Testis (tissue), 3 donors: ENCODE measurements around the gene MIPEP. TPM values are rescaled to one million over a fixed set of nuclear protein-coding genes. Genes with fewer than 3 reads are reported as not detected.

Experiments
- DNase-seq: peaks from one replicate; pipeline ENCODE4 v3.0.0-alpha.2; 2019
- H3K27ac ChIP-seq, 2 donors: fragments of 200-600 bp; sonication (generic); one replicate each; pipeline ENCODE4 v1.5.1; 2019
- H3K27me3 ChIP-seq: fragments of 200-600 bp; sonication (generic); one replicate; pipeline ENCODE4 v1.5.1; 2019
- H3K36me3 ChIP-seq: fragments of 200-600 bp; sonication (generic); one replicate; pipeline ENCODE4 v1.5.1; 2017; ENCODE audit warnings: low read depth; ENCODE audit errors: missing control alignments
- H3K4me1 ChIP-seq: fragments of 200-600 bp; sonication (generic); one replicate; pipeline ENCODE4 v1.5.1; 2019
- H3K4me3 ChIP-seq, 2 donors: fragments of 200-600 bp; sonication (generic); one replicate each; pipeline ENCODE4 v1.5.1; 2017 to 2019
- H3K9me3 ChIP-seq: fragments of 200-600 bp; sonication (generic); one replicate; pipeline ENCODE4 v1.5.1; 2017
- POLR2A ChIP-seq: fragments of 450-650 bp; IDR thresholded peaks from one replicate; pipeline ENCODE4 v1.6.1; 2017; ENCODE audit warnings: antibody characterized with exemption, mild to moderate bottlenecking, moderate library complexity
- WGBS, 2 donors: methylation state at CpG; one replicate each; pipeline ENCODE4 v1.1.5; 2018; 5-methylcytosine and 5-hydroxymethylcytosine counted together
- intact Hi-C: fragments of 100-400 bp; cut with DNase I; formaldehyde crosslinking; loops from one replicate; pipeline ENCODE4 v1.15.1; 2023; ENCODE audit warnings: low total_unique reads
- polyA plus RNA-seq: library from polyadenylated mRNA; stranded (reverse); fragments of 350-450 nt; fragmentation: Illumina TruSeq; extraction: RNeasy Lipid Tissue Mini Kit (QIAGEN cat#74804); gene quantifications from one replicate; pipeline ENCODE4 v1.2.3, GENCODE V29; 2014; ENCODE audit warnings: low read depth, low replicate concordance; ENCODE audit not compliant: insufficient read depth
- total RNA-seq, 2 donors: library from RNA; depleted of rRNA; stranded (reverse); fragments of >200 nt; gene quantifications; one replicate each; pipeline ENCODE4 v1.2.3, GENCODE V29; 2016
- TF ChIP-seq, protein P1 (sequence below), 3 experiments: fragments of 450-650 bp in 2 of 3; fragments of 200-600 bp in 1 of 3; sonication (generic) in 1 of 3; IDR thresholded peaks; one replicate each; pipeline ENCODE4 v1.5.1; 2016 to 2019; ENCODE audit warnings: antibody characterized with exemption in 3 of 3, mild to moderate bottlenecking in 2 of 3, moderate library complexity in 1 of 3

The MIPEP gene
- total and polyA plus RNA-seq, 3 donors from 2014 or later = 25.7 to 29.4 (median 27.6) TPM

GRCh38 chr13:23752111-23753001 is 136.8 kb downstream of the MIPEP start:
- Histone ChIP-seq H3K27ac (no peak overlapping the region), H3K4me3 (no peak overlapping the region), H3K9me3 (no peaks in the 10 kb centered on the region), H3K4me1 (peaks cover 8% of the 10 kb centered on the region), H3K27me3 (no peaks in the 10 kb centered on the region), H3K36me3 (no peaks in the 10 kb centered on the region)
- 46 to 64% methylated on average over 1 of the region's 1 CpG for WGBS, 2 donors
- intact Hi-C loops = no loop called here
- DNase-seq = no peak
- no peak for TF ChIP-seq POLR2A
- TF ChIP-seq, protein P1, sequence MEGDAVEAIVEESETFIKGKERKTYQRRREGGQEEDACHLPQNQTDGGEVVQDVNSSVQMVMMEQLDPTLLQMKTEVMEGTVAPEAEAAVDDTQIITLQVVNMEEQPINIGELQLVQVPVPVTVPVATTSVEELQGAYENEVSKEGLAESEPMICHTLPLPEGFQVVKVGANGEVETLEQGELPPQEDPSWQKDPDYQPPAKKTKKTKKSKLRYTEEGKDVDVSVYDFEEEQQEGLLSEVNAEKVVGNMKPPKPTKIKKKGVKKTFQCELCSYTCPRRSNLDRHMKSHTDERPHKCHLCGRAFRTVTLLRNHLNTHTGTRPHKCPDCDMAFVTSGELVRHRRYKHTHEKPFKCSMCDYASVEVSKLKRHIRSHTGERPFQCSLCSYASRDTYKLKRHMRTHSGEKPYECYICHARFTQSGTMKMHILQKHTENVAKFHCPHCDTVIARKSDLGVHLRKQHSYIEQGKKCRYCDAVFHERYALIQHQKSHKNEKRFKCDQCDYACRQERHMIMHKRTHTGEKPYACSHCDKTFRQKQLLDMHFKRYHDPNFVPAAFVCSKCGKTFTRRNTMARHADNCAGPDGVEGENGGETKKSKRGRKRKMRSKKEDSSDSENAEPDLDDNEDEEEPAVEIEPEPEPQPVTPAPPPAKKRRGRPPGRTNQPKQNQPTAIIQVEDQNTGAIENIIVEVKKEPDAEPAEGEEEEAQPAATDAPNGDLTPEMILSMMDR (IDR thresholded peaks at IDR 0.05) = no peak

GRCh38 chr13:23751195-23751594 is 138.0 kb downstream of the MIPEP start:
- 95 to 96% methylated on average over 5 of the region's 5 CpGs for WGBS, 2 donors
- Histone ChIP-seq H3K4me1 (peaks cover 8% of the 10 kb centered on the region), H3K9me3 (no peaks in the 10 kb centered on the region), H3K4me3 (no peak overlapping the region), H3K36me3 (no peaks in the 10 kb centered on the region), H3K27me3 (no peaks in the 10 kb centered on the region), H3K27ac (no peak overlapping the region)
- TF ChIP-seq POLR2A = no peak
- TF ChIP-seq, protein P1 (IDR thresholded peaks at IDR 0.05) = no peak
- intact Hi-C loops = no loop called here
- DNase-seq = no peak

DNA sequence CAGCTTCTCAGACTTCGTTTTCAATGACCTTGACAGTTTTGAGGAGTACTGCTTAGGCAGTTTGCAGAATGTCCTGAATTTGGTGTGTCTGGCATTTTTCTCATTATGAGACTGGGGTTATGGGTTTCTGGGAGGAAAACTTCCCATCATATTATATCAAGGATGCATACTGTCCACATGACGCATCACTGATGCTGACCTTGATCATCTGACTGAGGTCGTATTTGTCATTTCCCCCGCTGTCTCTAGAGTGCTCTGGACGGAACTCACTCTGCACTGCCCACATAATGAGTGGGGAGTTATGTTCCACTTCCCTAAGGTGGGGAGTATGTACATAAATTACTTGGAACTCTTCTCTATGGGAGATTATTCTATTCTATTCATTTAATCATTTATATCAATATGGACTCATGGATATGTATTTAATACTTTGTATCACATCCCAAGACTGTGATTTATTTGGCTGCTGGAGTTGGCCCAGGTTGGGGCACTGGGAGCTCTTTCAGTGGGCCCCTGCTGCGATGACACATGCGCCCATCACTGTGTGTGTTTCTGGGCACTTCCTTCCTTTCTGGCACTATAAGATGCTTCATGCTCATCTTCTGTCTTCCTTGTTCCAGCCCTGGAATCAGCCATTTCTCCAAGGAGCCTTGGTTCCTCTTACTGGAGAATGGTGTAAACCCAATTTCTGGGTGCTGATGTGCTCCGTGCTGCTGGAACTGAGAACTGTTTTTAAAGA is 138.6 kb downstream of the MIPEP start:
- no peak for DNase-seq
- Histone ChIP-seq H3K36me3 (no peaks in the 10 kb centered on the region), H3K27ac (no peak overlapping the region), H3K4me1 (peaks cover 8% of the 10 kb centered on the region), H3K4me3 (no peak overlapping the region), H3K27me3 (no peaks in the 10 kb centered on the region), H3K9me3 (no peaks in the 10 kb centered on the region)
- whole genome bisulfite sequencing, 2 donors = 75 to 88% methylated on average over 8 of the region's 8 CpGs
- intact Hi-C loops = no loop called here
- TF ChIP-seq, protein P1 (IDR thresholded peaks at IDR 0.05) = no peak
- no peak for TF ChIP-seq POLR2A

DNA sequence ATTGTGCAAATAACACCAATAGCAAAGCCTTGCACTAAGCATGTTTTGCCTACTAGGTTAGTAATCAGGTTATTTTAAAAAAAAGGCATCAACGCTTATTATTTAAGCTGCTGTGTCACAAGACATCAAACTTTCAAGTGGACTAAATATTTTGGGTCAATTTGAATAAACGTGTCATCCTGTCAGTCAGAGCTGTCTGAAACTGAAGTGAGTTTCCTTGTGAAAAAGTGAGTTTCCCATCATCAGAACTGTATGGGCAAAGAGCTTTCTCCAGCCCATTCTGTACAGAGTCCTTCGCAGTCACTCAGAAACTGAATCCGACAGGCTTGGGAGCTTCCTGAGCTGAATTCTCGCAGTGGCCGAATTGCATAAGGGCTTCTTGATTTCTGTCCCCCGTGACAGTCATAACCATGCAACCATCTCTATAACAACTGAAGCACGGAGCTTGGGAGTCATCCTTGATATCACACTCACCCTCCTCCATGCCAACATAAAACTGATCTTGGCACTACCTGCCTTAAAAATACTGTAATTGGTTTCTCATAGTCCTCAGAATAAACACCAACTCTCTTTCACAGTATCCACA is 139.8 kb downstream of the MIPEP start:
- no peak for DNase-seq
- H3K27ac ChIP-seq = no peak overlapping the region
- H3K27me3 ChIP-seq = no peaks in the 10 kb centered on the region
- WGBS, 2 donors = 87 to 91% methylated on average over 8 of the region's 8 CpGs
- intact Hi-C loops = no loop called here
- H3K9me3 ChIP-seq = no peaks in the 10 kb centered on the region
- no peaks in the 10 kb centered on the region for H3K36me3 ChIP-seq
- H3K4me1 ChIP-seq = peaks cover under 1% of the 10 kb centered on the region
- no peak for TF ChIP-seq POLR2A
- TF ChIP-seq, protein P1 (IDR thresholded peaks at IDR 0.05) = no peak
- no peak overlapping the region for H3K4me3 ChIP-seq
